Kidney glomerular epithelial cell (primary cell): ENCODE results near the gene ADGRD1.
"Not testable (repeated sequence)": the region's sequence is repeated elsewhere in the genome, so short reads cannot be mapped to it uniquely, and the experiment has no call there.

Experiments used
- DNase-seq: peaks from one replicate; lab custom pipeline; 2025; lab: John Stamatoyannopoulos, UW

The ADGRD1 gene

DNA sequence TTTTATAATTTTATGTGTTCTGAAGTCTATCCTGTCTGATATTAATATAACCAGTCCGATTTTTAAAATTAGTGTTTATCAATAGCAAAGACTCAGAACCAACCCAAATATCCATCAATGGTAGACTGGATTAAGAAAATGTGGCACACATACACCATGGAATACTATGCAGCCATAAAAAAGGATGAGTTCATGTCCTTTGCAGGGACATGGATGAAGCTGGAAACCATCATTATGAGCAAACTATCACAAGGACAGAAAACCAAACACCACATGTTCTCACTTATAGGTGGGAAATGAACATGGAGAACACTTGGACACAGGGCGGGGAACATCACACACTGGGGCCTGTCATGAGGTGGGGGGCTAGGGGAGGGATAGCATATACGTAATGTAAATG is 16.2 kb upstream of the ADGRD1 start:
- not testable (repeated sequence) for DNase-seq

DNA sequence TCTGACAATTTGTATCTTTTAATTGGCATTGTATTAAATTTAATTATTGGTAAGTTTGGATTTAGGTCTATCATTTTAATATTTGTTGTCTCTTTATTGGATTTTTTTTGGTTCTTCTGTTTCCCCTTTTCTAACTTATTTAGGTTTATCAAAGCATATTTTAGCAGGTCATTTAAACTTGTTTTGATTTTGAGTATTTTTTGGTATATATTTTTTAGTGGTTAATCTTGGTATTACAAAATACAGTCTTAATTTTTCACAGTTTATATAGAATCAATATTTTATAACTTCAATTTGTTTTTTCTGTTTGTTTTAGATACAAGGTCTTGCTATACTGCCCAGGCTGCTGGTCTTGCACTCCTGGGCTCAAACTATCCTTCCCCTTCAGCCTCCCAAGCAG is 15.5 kb upstream of the ADGRD1 start:
- no peak for DNase-seq

DNA sequence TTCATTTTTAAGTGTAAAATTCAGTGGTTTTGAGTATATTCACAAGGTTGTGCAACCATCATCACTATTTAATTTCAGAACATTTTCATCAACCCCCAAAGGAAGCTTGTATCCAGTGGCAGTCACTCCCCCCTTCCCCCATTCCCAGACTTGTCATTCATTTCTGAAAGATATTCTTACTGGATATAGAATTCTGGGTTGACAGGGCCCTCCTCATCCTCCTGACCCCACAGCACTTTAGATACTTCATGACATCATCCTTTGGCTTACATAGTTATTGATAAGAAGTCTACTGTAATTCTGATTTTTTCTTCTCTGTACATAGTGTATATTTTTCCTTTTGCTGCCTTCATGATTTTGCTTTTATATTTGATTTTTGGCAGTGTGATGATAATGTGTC is 8.8 kb upstream of the ADGRD1 start:
- no peak for DNase-seq

DNA sequence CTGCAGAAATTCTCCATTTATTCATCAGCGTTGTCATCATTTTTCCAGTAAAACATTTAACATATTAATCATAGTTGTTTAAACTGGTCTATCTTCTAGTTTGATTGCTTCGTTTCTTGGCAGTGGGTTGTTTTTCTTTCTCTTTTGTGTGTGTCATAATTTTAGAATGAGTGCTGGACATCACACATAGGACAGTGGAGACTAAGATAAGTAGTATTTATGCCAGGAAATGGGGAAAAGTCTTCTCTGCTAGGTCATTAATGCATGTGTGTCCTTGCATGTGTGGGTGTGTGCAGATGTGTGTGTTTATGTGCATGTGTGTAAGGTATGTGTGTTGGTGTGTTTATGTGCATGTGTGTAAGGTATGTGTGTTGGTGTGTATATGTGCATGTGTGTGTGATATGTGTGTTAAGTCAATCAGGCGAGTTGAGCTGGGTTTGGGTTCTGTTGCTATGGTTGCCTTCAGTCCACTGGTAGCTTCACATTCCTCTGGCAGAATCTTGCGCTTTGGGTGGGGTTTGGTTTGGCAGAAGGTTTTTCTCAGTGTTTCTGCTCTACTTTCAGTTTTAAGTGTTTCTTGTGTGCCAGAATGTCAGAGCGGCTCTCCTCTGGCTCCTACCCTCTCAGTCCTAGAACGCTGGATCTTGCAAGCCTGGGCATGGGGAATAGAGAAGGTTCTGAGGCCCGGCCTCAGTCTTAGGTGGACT is 7.8 kb upstream of the ADGRD1 start:
- DNase-seq = no peak

DNA sequence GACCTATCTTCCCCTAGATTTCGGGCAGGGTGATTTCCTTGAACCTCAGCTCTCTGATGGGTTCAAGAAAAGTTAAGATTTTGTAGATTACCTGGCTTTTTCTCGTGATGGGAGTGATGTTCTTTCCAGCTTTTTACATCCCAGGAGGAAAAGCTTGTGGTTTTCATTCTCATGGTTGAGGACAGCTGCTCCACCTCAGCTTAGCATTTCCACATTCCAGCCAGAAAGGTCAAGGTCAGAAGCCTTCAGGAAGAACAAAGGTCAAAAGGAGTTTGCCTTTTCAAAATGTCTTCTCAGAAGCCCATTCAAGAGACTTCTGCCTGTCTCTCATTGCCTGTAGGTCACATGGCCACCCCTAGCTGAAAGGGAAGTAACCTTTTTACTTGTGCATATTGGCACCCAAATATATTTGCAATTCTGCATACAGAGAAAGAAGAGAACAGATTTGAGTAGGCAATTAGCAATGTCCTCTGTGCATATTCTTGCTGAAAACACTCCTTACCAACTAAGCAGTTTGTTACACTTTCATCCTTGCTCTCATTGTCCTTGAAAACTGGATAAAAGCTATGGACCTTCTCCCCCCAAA is 6.6 kb upstream of the ADGRD1 start:
- no peak for DNase-seq

DNA sequence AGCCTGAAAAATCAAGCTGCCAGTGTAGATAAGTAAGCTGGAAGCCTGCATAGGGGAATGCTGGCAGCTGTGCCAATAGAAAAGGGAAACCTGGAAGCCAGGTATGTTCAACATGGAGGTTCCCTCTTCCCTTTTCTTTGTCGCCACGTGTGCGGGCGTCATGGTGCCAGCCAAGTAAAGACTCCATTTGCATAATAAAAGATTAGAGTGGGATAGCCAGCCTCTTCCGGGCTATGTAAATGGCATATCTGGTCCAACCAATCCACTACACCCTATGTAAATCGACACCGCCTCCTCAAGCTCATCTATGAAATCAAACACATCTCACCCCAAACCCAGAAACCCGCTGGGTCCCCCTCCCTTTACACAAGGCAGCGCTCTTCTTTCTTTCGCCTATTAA is 5.6 kb upstream of the ADGRD1 start:
- DNase-seq = no peak

DNA sequence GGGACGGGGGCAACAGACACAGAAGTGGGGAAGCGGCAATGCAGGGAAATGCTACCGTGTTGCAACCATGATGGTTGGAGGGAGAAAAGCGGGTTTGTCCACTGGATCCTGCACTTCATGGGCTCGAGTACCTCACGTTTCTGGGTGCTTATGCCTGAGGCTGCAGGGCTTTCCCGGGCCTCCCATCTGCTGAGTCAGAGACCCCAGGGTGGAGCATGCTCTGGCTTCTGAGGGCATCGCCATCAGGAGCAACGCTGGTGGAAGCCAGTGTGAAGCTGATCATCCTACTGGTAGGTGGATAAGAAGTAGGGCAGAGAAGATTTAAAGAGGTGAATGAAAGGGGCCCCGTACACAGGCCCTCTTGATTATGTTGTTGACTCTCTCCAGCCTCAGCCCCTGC is 5.0 kb upstream of the ADGRD1 start:
- DNase-seq = no peak

DNA sequence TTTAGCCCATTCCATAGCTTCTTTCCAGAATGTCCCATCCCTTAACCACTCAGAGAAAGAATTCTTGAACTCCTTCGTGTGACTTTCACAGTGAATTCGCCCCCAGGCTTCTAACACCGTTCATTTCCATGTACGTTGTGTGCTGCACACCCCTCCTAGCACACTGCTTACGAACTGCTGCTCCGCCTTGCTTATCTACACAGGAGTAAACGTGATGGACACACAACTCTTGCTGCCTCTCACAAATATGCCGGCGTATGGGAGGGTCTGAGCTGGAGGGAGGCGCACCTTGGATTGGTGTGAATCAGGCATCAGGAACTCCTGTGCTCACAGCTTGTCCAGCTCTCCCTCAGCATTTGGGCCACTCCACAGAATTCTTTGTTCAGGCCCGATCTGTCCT is 3.9 kb upstream of the ADGRD1 start:
- no peak for DNase-seq

DNA sequence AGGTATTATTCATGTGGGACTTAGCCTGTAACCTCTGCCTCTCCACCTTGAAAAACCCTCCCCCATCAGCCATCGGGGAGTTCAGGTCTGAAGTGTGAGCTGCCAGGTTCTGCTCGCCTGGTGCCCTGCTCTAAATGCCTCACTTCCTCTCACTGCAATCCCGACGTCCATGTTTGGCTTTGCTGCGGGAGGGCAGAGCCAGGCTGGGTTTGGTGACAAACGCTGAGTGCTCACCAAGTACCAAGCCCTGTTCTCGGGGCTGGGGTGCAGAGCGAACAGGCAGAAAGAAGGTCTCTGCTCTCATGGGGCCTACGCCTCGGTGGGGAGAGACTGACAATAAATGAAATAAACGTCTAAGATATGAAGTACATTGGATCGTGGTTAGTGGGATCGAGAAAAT is 2.1 kb upstream of the ADGRD1 start:
- no peak for DNase-seq

DNA sequence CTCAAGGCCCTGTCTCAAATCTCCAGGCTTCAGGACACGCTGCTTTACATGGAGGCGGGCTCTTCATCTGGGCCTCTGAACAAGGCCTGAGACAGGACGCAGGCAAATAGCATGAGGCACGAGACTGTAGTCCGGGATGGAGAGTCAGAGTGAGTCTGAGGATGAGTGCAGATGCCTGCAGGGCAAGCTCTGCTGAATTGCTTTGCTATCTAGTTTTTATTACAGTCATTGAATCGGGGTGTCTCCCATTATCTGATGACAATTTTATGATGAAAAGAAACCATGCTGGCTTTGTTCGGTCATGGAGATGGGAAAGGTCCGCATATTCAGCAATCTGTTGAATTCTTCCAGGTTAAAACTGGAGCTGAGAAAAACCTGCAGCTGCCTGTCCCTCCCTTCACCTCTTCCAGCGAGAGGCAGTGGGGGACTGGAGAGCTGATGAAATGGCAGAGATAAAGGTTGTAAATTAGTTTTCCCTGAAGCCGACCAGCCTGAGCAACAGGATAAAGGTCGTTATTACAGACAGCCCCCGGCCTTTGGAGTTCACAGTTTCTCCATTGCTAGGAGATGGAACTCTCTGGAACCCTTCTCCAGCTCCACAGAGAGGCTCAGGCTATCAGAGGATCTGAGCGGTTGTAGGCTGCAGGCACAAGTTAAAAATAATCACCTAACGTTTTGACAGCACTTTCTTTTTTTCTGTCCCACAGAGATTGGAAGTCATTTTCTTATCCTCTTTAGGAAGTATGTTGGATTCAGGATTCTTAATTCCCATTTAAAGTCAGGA is 1.3 kb upstream of the ADGRD1 start:
- DNase-seq = no peak

DNA sequence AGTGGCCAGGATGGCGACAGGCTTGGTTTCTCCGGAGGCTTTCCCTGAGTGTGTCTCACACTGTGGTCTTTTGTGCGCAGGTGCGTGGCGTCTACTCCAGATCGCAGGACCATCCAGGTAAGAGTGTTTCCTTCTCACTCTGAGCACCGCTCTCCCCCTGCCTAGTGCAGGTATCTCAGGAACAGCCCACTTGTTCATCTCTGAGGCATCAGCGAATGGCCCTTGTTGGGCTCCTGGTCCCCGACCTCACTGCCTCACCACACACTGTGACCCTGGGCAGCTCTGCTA is 781 bp downstream of the ADGRD1 start:
- no peak for DNase-seq

DNA sequence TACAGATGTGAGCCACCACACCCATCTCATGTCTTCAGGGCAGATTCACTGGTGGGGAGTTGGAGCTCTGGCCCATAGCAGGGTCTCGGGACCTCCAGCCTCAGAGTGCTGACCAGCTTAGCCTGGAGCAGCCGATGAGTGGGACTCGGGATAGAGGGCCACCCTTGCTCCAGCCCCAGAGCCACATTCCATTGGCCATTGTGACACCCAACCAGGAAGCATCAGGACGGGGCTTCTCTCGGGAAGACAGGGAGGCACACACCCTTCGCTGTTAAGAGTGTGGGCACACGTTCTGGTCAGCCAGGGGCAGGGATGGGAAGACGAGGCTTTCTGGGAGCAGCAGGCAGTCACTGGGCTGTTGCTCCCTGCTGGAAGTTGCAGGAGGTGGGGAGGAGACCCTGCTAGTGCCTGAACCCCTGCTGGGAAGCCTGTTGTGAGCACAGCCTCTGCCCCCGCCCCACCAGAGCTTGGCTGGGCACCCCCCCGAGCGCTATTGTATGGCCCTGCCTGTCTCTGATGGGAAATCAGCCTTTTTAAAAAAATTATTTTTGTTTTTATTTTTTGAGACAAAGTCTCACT is 1.6 kb downstream of the ADGRD1 start:
- no peak for DNase-seq

DNA sequence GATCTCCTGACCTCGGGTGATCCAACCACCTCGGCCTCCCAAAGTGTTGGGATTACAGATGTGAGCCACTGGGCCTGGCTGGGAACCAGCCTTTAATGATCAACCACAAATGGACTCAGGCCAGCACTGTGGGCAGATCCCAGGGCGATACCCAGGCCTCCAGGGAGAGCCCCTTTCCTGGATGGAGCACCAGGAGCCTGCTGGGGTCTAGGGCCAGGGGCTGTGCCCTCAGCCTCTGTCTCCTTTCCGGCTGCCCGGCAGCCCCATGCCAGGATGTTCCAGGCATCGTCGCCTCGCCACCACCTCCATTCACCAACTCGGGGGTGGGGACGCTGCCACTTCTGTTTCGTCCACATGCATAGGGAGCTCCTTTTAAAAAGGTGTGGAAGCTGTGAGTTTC is 2.3 kb downstream of the ADGRD1 start:
- no peak for DNase-seq

DNA sequence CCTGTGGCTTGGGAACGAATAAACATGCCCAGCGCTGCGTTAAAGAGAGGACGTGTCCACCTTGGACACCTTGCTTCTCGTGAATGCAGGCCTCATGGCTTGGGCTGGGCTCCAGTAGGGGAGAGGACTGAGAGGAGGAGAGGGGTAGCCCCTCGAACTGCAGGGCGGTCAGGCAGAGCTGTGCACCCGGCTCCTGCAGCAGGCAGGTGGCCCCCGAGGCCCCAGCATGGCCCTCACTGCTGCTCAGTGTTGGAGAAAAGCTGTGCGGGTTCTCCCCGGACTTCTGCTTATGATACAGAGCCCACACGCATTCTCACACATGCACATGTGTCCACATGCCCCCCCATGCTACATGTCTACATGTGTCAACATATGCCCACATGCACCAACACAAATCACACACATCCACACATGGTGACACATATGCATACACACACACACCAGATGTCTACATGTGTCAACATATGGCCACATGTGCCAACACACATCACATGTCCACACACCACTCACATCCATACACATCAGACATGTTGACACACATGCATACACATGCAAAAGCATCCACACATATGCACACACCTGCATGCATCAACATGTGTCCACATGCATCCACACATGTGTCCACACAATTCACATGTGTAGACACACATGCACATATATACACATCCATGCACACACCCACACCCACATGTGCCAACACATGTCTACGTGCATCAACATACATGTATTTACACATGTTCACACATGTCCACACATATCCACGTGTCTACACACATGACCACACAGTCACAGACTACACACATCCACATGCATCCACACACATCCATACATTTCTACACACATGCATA is 3.0 kb downstream of the ADGRD1 start:
- DNase-seq = no peak

DNA sequence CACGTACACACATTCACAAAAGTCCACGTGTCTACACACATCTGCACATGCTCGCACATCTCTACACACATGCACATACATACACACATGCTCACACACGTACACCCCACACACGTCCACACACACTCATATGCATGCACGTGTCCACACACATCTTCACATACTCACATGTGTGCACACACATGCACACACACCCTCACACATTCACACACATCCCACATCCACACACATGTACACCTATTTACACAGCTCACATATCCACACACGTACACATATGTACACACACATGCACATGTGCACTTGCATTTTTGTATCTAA is 3.6 kb downstream of the ADGRD1 start:
- DNase-seq = no peak

DNA sequence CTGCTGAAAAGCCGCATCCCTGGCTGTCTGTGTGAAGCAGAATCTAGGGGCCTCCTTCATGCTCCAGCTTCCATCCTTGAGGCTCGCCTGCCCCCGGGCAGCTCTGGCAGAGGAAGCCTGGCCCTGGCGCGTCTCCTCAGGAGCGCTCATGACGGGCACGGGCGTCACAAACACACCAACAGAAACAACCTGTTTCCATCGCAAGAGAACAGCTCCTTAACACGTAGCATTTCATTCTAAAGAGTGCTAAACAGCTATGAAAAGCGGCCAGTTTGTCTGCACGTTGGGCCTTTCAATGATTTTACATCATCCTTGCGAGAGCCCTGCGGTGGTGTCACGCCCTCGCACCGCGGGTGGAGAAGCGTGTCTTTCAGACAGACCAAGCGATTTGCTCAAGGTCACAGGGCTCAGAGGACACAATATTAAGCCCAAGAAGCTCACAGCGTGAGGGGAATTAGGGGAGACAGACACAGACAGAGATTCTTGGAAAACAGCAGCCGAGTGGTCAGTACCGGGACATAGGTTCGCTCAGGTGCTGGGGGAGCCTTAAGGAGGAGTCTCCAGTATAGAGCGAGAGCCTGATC is 4.9 kb downstream of the ADGRD1 start:
- DNase-seq = no peak

DNA sequence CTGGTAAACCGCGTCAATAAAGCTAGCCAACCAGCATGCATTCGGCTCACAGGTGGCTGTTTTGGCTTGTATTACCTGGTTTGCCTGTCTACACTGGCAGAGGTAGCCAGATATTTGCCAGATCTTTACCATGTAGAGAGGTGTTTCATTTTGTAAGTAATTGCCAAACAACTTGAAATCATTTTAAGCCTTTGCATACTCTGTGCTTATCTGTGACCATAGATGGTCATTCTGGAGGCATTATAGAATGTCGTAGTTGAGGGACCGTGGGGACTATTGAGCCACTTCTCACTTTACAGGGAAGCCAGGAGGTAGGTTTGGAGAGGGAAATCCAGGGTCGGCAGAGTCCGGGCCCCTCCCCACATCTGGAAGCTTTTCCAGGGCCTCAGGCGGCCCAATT is 5.9 kb downstream of the ADGRD1 start:
- no peak for DNase-seq

DNA sequence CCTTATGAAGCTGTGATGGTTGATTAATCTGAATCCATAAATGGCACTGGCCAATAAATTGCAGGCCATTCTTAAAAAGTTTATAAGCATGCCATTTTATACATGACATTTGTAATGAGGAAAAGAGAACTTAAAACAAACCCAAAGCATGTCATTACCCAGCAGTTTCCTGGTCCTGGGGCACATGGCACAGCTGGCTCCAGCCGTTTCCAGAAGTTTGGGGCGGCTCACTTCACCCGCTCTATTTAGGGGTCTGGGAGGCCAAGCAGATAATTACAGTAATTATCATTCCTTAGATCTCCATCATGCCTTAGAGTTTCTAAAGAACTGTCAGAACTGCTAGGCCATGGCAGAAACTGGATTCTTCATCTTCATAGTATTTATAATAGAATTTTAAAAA is 6.4 kb downstream of the ADGRD1 start:
- DNase-seq = no peak

DNA sequence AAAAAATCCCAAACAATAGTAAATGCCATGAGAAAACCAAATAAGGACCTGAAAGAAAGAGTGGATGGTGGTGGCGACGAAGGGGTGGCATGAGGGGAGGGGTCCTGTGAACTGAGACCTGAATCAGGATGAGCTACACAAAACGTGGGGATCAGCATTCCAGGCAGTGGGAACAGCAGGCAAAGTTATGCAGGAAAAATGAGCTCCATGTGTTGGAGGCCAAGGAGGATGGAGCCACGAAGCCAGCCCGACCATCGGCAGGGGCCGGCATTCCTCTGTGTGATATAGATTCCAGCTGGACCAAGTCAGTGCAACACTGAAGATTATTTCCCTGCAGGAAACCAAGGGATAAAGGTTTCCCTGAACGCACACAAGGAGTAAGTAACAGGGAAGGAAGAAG is 7.1 kb downstream of the ADGRD1 start:
- no peak for DNase-seq

DNA sequence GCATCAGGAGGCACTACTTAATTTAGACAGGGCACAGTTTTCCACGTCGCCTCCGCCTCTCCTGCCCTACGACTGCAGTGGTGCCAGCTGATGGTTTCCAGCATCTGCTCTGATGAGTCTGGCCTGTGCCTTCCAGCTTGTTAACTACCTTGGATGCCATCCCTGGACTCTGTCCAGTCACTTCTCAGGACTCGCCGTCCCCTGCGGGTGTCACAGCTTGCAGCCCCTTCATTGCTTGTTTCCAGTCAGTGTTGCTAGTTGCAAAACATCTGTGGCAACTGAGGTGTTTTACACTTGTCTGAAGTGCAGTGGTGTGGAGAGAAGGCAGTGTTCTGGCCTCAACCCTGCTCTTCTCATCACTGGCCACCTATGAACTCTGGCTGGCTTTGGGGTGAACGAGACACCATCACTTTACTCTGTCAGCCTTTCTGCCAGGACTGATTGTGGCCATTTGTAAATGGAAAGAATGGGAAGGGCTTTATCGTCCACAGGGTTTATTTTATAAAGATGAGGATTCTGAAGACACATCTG is 8.3 kb downstream of the ADGRD1 start:
- DNase-seq = no peak

DNA sequence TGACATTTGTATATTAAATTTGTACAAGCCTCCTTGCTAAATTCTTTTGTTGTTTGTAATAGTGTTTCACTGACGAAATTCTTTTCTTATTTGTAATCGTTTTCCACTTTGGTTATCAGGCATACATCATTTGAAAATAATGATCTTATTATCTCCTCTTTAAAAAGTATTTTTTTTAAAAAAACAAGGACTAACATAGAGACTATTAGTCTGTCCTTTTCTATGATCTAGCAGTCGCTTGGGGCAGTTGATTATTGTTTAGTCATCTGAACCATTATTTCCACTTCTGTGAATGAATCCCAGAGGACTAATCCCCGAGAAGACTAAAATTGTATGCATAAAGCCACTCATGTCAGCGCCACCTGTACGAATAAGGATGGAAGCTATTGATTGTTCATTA is 11.5 kb downstream of the ADGRD1 start:
- DNase-seq = no peak

DNA sequence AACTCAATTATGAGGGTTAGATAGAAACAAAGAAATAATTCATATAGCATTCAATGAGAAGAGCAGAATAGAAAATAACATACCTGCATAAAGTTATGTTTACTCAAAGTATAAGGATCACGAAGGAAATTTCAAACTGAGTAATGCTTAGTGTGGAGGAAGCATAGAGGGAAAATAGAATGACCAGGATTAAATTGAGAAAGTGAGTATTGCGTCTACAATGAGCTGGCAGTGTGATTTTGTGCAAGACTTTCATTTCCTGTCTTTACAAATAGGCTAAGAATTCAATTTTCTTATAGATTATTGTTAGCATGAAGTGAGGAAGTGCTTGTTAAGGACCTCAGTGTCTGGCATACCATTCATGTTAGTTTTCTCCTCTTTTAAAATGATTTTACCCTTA is 12.0 kb downstream of the ADGRD1 start:
- no peak for DNase-seq
